ENCODE measurements around the gene CD180.

Gene CD180

GRCh38 chr5:67214036-67214435 lies 17.4 kb upstream of the CD180 start:
- Histone ChIP-seq H2AFZ (ENCODE audit: low read depth, low read length) (no peak overlapping the region), H4K20me1 (ENCODE audit: insufficient read depth, low read length) (no peaks in the 10 kb centered on the region), H3K4me2 (ENCODE audit: low read length) (no peak overlapping the region), H3K4me3 (ENCODE audit: low read length) (no peak overlapping the region), H3K27me3 (ENCODE audit: low read depth, low read length) (peaks cover 7% of the 10 kb centered on the region), H3K79me2 (ENCODE audit: low read length) (no peaks in the 10 kb centered on the region), H3K9me3 (ENCODE audit: insufficient read depth, low read length) (no peaks in the 10 kb centered on the region), H3K36me3 (replicated peaks; ENCODE audit: low read depth, low read length) (no peaks in the 10 kb centered on the region), H3K9ac (ENCODE audit: low read length) (no peak overlapping the region), H3K4me1 (ENCODE audit: low read length) (peaks cover 31% of the 10 kb centered on the region), H3K27ac (ENCODE audit: low read length) (no peak overlapping the region)
- TF ChIP-seq EZH2phosphoT487 (IDR thresholded peaks at IDR 0.05; ENCODE audit: low read depth): no peak
- TF ChIP-seq CTCF (IDR thresholded peaks at IDR 0.05; ENCODE audit: low read depth, low read length): no peak

- H3K4me2 ChIP-seq (ENCODE audit: low read length): no peak overlapping the region
- H3K79me2 ChIP-seq (ENCODE audit: low read length): no peaks in the 10 kb centered on the region
- H3K36me3 ChIP-seq (replicated peaks; ENCODE audit: low read depth, low read length): no peaks in the 10 kb centered on the region
- H3K9me3 ChIP-seq (ENCODE audit: insufficient read depth, low read length): no peaks in the 10 kb centered on the region
- no peak overlapping the region for H3K4me3 ChIP-seq (ENCODE audit: low read length)
- H4K20me1 ChIP-seq (ENCODE audit: insufficient read depth, low read length): no peaks in the 10 kb centered on the region
- TF ChIP-seq CTCF (IDR thresholded peaks at IDR 0.05; ENCODE audit: low read depth, low read length) (no peak), EZH2phosphoT487 (IDR thresholded peaks at IDR 0.05; ENCODE audit: low read depth) (no peak)
- peaks cover 49% of the 10 kb centered on the region for H3K4me1 ChIP-seq (ENCODE audit: low read length)
- no peak overlapping the region for H3K27ac ChIP-seq (ENCODE audit: low read length)
- no peak overlapping the region for H3K9ac ChIP-seq (ENCODE audit: low read length)
- peaks cover 7% of the 10 kb centered on the region for H3K27me3 ChIP-seq (ENCODE audit: low read depth, low read length)
- H2AFZ ChIP-seq (ENCODE audit: low read depth, low read length): no peak overlapping the region
Measured at GRCh38 chr5:67211926-67212325, 15.3 kb upstream of the CD180 start.

- peak overlapping the region; percentile 47 for H3K9ac ChIP-seq (ENCODE audit: low read length)
- H3K4me3 ChIP-seq (ENCODE audit: low read length): peak overlapping the region; percentile 71
- H2AFZ ChIP-seq (ENCODE audit: low read depth, low read length): peak overlapping the region; percentile 67
- TF ChIP-seq EZH2phosphoT487 (IDR thresholded peaks at IDR 0.05; ENCODE audit: low read depth): no peak
- peak; percentile 64 for TF ChIP-seq CTCF (IDR thresholded peaks at IDR 0.05; ENCODE audit: low read depth, low read length)
- peaks cover 7% of the 10 kb centered on the region for H3K27me3 ChIP-seq (ENCODE audit: low read depth, low read length)
- H3K79me2 ChIP-seq (ENCODE audit: low read length): no peaks in the 10 kb centered on the region
- H3K36me3 ChIP-seq (replicated peaks; ENCODE audit: low read depth, low read length): no peaks in the 10 kb centered on the region
- H3K4me1 ChIP-seq (ENCODE audit: low read length): peaks cover 57% of the 10 kb centered on the region
- no peaks in the 10 kb centered on the region for H3K9me3 ChIP-seq (ENCODE audit: insufficient read depth, low read length)
- H3K4me2 ChIP-seq (ENCODE audit: low read length): peak overlapping the region; percentile 85
- no peak overlapping the region; the same call in 1 of the 2 replicates for H3K27ac ChIP-seq (ENCODE audit: low read length)
- no peaks in the 10 kb centered on the region for H4K20me1 ChIP-seq (ENCODE audit: insufficient read depth, low read length)
Measured at GRCh38 chr5:67209141-67209771, 12.7 kb upstream of the CD180 start.

GRCh38 chr5:67208403-67208802 lies 11.8 kb upstream of the CD180 start:
- H3K4me1 ChIP-seq (ENCODE audit: low read length): peaks cover 65% of the 10 kb centered on the region
- peak overlapping the region; percentile 22; the same call in 1 of the 2 replicates for H3K9ac ChIP-seq (ENCODE audit: low read length)
- no peak overlapping the region for H2AFZ ChIP-seq (ENCODE audit: low read depth, low read length)
- peaks cover 7% of the 10 kb centered on the region for H3K27me3 ChIP-seq (ENCODE audit: low read depth, low read length)
- no peaks in the 10 kb centered on the region for H4K20me1 ChIP-seq (ENCODE audit: insufficient read depth, low read length)
- no peak overlapping the region for H3K27ac ChIP-seq (ENCODE audit: low read length)
- TF ChIP-seq CTCF (IDR thresholded peaks at IDR 0.05; ENCODE audit: low read depth, low read length) (no peak), EZH2phosphoT487 (IDR thresholded peaks at IDR 0.05; ENCODE audit: low read depth) (no peak)
- peak overlapping the region; percentile 94 for H3K4me2 ChIP-seq (ENCODE audit: low read length)
- no peaks in the 10 kb centered on the region for H3K79me2 ChIP-seq (ENCODE audit: low read length)
- H3K4me3 ChIP-seq (ENCODE audit: low read length): no peak overlapping the region
- H3K9me3 ChIP-seq (ENCODE audit: insufficient read depth, low read length): no peaks in the 10 kb centered on the region
- H3K36me3 ChIP-seq (replicated peaks; ENCODE audit: low read depth, low read length): no peaks in the 10 kb centered on the region
